COLO668 (cell line): ENCODE results near the gene RPL12.

Source experiments
- DNase-seq: peaks from one replicate; lab custom pipeline; 2025; ENCODE audit not compliant: unreplicated experiment; lab: John Stamatoyannopoulos, UW

Gene RPL12

GRCh38 chr9:127450830-127451607 is at the start of gene RPL12, which contains the start of gene LRSAM1:
Gene RPL12 (minus strand): TSS chr9:127451406. CDS start chr9:127451317, 89 bp downstream.
Gene LRSAM1 (plus strand): TSS chr9:127451510. CDS start chr9:127454528, 3,018 bp downstream.
- DNase-seq, result peak; percentile 96

DNA sequence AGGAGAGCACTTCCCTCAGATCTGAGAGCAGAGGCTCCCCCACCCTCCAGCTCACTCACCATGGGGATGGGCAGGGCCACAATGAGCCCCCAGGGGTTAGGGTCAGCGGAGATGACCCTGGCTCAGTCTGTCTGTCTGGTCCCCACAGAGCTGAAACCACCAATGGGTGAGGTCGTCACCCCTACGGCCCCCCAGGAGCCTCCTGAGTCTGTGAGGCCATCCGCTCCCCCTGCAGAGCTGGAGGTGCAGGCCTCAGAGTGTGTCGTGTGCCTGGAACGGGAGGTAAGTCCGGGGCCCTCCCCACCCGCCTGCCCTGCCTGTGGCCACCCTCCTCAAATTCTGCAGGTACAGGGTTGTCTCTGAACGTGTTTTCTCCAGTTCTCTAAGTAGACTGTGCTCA is 49.7 kb upstream of the RPL12 start:
- DNase-seq, result no peak

DNA sequence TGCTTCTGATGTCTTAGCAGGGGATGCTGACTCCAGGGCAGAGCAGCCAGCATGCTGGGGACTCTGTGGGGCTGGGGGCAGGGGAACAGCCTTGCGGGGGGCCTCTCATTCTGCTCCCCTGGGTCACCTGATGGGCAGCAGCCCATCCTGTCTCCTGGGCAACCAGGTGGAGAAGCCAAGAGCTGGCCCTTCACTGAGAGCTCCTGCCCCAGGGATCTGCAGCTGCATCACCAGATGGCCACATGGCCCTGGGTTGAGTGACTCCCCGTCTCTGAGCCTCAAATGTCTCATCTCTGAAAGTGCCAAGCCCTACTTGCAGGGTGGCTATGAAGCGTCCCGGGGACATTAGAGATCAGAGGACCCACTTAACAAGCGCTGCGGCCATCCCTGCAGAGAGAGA is 49.2 kb upstream of the RPL12 start:
- no peak for DNase-seq

GRCh38 chr9:127498298-127498697 is 47.1 kb upstream of the RPL12 start:
- DNase-seq, result no peak

DNA sequence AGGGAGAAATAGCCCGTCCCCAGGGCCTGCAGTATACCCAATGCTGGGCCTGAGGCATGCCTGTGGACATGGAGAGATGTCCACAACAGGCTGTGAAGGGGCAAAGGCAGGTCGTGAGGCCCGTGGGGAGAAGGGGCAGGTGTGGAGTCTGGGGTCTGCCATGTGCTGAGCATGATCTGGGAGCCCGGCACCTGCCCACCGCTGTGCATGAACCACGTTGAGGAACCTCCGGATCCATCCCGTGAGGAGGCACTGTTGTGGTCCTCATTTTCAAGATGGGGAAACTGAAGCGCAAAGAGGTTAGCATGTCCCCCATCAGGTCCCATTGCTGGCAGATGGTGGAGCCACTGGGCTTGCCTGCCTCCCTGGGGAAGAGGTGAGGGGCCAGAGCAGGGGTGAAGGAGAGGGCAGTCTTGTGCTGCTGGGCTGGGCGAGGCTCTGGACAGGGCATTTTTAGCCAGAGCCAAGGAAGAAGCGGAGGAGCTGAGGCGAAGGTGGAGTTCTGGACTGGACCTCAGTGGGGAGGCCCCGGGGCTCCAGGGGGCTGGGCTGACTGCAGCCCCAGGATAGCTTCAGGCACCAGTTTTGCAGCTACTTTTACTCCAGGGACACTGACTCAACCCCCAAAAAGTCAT is 46.6 kb upstream of the RPL12 start:
- no peak for DNase-seq

GRCh38 chr9:127496974-127497373 is 45.8 kb upstream of the RPL12 start:
- no peak for DNase-seq

DNA sequence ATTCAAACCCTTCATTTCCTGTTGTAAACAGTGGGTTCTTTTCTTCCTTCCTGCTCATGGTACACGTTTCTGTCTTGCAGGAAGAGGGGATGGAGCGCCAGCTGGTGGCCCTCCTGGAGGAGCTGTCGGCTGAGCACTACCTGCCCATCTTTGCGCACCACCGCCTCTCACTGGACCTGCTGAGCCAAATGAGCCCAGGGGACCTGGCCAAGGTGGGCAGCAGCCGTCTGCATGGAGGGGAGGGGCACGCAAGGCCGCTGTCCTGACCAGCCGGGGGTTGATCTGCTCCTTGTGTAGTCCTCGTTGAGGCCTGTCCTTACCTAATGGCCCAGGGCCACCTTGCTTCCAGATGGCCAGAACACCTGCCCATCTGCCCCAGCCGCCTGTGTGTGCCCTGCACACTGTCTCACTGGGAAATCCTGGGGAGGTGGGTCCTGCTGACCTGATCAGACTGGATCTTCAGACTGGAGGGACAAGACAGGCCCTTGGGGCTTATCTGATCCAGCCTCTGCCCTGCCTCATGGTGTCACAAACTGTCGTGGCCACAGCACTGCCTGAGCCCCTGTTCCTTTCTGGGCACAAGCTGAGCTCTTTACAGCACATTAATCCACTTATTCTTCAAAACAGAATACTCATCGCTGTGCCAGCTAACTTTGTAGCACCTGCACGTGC is 44.8 kb upstream of the RPL12 start:
- no peak for DNase-seq

GRCh38 chr9:127494304-127494702 is 43.1 kb upstream of the RPL12 start:
- no peak for DNase-seq

DNA sequence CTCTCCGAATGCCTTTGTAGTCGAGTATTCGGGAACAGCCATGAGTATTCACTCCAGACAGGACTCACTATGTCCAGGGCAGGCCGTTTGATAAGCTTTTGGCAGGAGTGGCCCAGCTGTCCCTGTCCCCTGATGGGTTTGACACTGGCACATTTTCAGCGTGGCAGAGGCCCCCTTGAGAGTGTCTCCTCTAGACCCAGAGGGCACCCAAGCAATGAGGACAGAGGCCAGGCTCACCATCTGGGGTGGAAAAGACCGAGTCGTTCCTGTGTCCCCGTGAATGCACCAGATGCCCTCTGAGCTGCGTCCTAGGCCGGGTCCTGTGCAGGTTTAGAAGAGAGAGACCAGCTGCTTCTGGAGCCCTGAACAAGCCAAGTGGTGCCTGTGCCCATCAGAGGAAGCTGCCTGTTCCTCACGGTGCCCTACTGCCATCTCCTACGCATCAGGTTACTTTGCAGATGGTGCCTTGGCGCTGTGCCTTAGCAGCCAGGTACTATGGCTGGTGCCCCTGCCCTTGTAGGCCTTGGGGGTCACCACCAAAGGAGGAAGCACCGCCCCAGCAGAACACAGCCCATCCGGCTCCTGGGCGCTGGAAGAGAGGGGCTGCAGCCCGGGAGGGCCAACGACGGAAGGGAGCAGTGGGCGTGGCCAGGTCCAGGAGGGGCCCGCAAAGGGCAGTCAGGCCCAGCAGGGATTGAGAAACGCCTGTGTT is 42.5 kb upstream of the RPL12 start:
- no peak for DNase-seq

- no peak for DNase-seq
These were observed 41.4 kb upstream of the RPL12 start for GRCh38 chr9:127492616-127493015.

DNA sequence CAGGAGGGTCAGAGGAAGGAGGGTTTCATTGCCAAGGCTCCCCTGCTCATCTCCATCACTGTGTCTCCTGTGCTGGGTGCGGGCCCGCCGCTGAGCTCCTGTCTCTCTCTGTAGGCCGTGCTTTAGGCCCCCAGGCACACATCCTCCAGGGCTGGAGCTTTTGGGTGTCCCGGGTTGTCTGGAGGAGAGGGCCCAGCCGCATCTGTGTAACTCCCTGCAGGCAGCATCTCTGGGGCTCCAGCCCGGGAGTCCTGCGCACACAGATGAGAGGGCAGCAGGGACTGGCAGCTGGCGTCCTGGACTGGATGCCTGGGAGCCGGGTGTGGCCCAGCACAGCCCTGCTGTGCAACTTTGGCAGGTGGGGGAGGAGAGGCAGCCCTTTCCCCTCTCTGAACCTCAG is 40.3 kb upstream of the RPL12 start:
- no peak for DNase-seq

DNA sequence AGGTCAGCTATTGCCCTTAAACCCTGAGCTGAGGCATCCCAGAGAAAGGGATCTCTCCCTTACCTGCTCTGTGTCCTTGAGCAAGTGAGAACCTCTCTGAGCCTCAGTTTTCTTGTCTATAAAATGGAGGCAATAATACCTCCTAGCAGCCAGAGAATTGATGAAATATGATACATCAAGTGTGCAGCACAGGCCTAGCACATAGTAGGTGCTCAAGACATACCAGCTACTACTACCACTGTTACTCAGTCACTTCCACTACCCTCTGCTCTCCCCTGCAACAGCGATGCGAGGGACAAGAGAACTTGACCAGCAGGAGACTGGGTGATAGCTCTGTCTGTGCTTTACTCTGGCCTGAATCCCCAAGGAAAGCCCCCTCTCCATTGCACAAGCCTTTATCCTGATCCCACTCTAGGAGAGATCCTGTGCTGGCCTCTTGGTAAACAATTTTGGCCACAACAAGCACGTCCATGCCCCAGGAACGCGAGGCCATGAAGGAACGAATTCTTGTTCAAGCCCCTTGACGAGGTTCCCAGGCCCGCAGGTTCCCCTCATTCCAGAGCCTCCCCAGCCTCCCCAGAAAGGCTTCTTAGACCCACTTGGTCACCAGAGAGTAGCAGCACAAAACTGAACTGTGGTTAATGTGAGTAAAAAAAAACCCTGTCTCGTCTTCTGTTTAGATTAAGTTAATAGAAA is 39.5 kb upstream of the RPL12 start:
- no peak for DNase-seq

- DNase-seq, result no peak
These were observed 38.4 kb upstream of the RPL12 start for GRCh38 chr9:127489471-127490115.

DNA sequence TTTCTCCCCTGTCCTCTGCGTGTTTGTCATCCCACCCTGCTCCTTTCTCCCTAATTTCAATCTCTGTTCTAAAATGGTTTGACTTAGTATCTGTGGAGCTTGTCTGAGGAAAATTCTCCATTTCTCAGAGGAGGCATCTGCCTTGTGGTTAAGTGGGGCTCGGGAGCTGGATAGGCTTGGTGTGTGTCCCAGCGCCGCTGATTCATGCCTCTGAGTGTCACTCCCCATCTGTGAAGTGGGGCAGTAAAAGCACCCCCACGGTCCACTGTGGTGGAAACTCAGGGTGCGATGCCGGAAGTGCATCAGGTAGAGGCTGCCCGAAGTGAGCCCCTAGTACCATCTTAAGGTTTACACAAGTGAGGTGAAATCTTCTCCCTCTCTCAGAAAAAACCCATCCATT is 37.7 kb upstream of the RPL12 start:
- no peak for DNase-seq

DNA sequence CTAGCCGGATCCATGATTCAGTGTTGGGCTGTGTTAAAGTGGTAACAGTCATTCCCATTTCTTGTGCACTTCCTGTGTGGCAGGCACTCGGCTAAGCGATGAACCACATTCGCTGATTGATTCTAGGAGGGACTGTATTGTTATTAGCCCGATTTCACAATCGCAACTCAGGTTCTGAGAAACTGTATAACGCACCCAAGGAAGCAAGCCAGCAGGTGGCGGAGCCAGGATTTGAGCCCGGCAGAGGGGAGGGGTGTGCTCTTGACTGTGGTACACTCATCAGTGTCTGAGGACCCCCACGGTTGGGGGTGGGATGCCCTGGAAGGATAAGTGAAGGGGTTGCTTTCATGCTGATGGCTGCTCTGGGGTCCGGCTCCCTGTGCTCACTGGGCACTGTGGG is 34.8 kb upstream of the RPL12 start:
- DNase-seq, result no peak

DNA sequence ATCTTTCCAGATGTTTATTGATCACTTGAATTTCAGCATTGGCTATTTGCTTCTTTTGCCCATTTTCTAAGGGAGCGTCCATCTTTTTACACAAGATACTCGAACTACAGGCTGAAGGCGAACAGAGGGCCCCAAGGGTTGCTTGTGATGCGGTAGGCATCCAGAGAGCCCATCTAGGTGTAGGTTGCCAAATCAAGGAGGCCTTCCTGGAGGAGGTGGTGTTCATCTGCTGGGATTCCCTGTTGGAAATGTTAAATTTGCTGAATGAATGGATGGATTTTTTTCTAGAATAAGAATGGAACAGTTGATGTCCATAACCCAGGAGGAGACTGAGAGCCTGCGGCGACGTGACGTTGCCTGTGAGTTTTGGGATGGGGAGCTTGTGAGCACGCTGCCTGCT is 31.5 kb upstream of the RPL12 start:
- DNase-seq, result no peak

DNA sequence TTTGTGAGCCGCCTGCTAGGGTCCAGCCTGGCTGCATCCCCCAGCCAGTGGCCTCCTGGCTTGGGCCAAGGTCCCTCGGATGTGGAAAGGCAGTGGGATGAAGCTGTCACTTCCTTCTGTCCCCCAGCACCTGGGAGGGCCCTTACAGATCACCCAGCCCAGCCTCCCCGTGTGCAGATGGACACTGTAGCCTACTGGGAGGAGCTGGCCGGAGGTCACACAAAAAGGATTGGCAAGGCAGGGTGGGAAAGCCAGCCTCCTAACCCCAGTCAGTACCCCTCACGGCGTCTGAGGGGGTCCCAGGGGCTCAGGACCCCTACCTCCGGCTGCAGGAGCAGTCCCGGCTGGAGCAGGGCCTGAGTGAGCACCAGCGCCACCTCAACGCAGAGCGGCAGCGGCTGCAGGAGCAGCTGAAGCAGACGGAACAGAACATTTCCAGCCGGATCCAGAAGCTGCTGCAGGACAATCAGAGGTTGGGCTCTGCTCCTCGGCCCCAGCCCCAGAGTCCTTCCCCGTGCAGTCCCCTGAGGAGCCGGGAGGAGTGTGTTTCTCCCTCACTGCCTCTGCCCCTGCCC is 28.4 kb upstream of the RPL12 start:
- DNase-seq, result no peak

- DNase-seq, result no peak
These were observed 23.4 kb upstream of the RPL12 start for GRCh38 chr9:127474592-127474991.

GRCh38 chr9:127473932-127474331 is 22.7 kb upstream of the RPL12 start:
- DNase-seq, result no peak

GRCh38 chr9:127473501-127473900 is 22.3 kb upstream of the RPL12 start:
- DNase-seq, result no peak
